H1 (cell line): ENCODE data around the gene ZNF716. TPM values are rescaled to one million over a fixed set of nuclear protein-coding genes. Genes with fewer than 3 reads are reported as not detected.

Source experiments
- CTCF ChIA-PET: fragments of 300-600 bp; sonication (Branson Sonifier 250); formaldehyde crosslinking; loops from one replicate; lab custom pipeline; 2021; ENCODE audit not compliant: partially characterized antibody; lab: Charles Lee
- POLR2A ChIA-PET: fragments of 300-600 bp; sonication (Branson Sonifier 250); formaldehyde crosslinking; loops from one replicate; lab custom pipeline; 2021; ENCODE audit warnings: inconsistent platforms; ENCODE audit not compliant: partially characterized antibody; lab: Charles Lee
- DNase-seq, 2 experiments: peaks; one replicate each; pipeline versions ENCODE4 v3.0.0 to v3.0.0-alpha.2; 2010 to 2022; ENCODE audit warnings: low spot score in 2 of 2, low read depth in 1 of 2, mixed read lengths in 1 of 2
- FAIRE-seq: peaks from 2 replicates; lab custom pipeline; 2011; peaks lifted over from hg19 to GRCh38; lab: Jason Lieb, UNC
- H2AFZ ChIP-seq: 2 replicates; pipeline ENCODE4 v1.8.1; 2012; ENCODE audit warnings: low read length, inconsistent platforms
- H2AK5ac ChIP-seq: 2 replicates; pipeline ENCODE4 v1.6.1; 2013; ENCODE audit warnings: low read depth, low read length
- H2BK120ac ChIP-seq: replicated peaks from 2 replicates; pipeline ENCODE3; 2013; ENCODE audit warnings: low read depth, low read length, inconsistent platforms
- H2BK12ac ChIP-seq: 2 replicates; pipeline ENCODE4 v1.6.1; 2013; ENCODE audit warnings: low read depth, low read length
- H2BK15ac ChIP-seq: 2 replicates; pipeline ENCODE4 v1.6.1; 2013; ENCODE audit warnings: low read length
- H2BK20ac ChIP-seq: 2 replicates; pipeline ENCODE4 v1.6.1; 2013; ENCODE audit warnings: low read length
- H2BK5ac ChIP-seq: 2 replicates; pipeline ENCODE4 v1.6.1; 2013; ENCODE audit warnings: low read depth, low read length
- H3K14ac ChIP-seq: 2 replicates; pipeline ENCODE4 v1.6.1; 2013; ENCODE audit warnings: inconsistent platforms; ENCODE audit not compliant: insufficient read length
- H3K18ac ChIP-seq: 2 replicates; pipeline ENCODE4 v1.6.1; 2013; ENCODE audit warnings: low read length; ENCODE audit errors: extremely low read depth
- H3K23ac ChIP-seq: 2 replicates; pipeline ENCODE4 v1.6.1; 2013; ENCODE audit warnings: inconsistent platforms; ENCODE audit not compliant: insufficient read length
- H3K23me2 ChIP-seq: 2 replicates; pipeline ENCODE4 v1.6.1; 2013; ENCODE audit warnings: low read depth, low read length
- H3K27ac ChIP-seq: 2 replicates; pipeline ENCODE4 v1.6.1; 2011; ENCODE audit warnings: low read depth, low read length, inconsistent platforms
- H3K27me3 ChIP-seq, 4 experiments: replicated peaks in 1 of 4; 1 replicate in 1 of 4; 2 replicates in 3 of 4; pipeline versions ENCODE4 v1.6.1 to v1.8.1; 2011 to 2013; ENCODE audit warnings: low read length in 3 of 4, mild to moderate bottlenecking in 3 of 4, inconsistent platforms in 2 of 4, mixed read lengths in 2 of 4, moderate library complexity in 1 of 4; ENCODE audit not compliant: control insufficient read depth in 3 of 4, insufficient read depth in 3 of 4; ENCODE audit errors: extremely low read depth in 1 of 4
- H3K36me3 ChIP-seq, 4 experiments: 2 replicates each; pipeline versions ENCODE4 v1.6.1 to v1.8.1; 2011 to 2013; ENCODE audit warnings: mild to moderate bottlenecking in 4 of 4, low read length in 3 of 4, moderate library complexity in 2 of 4, control low read depth in 1 of 4, inconsistent platforms in 1 of 4; ENCODE audit not compliant: insufficient read depth in 4 of 4, control insufficient read depth in 2 of 4
- H3K4ac ChIP-seq: replicated peaks from 2 replicates; pipeline ENCODE3; 2013; ENCODE audit warnings: low read length, low read depth, mixed read lengths, inconsistent platforms; ENCODE audit not compliant: insufficient read length
- H3K4me1 ChIP-seq, 4 experiments: replicated peaks in 1 of 4; 1 replicate in 1 of 4; 2 replicates in 3 of 4; pipeline versions ENCODE4 v1.6.1 to v1.8.1; 2011 to 2013; ENCODE audit warnings: low read length in 3 of 4, inconsistent platforms in 2 of 4, mixed read lengths in 1 of 4; ENCODE audit not compliant: insufficient read depth in 4 of 4, control insufficient read depth in 3 of 4
- H3K4me2 ChIP-seq, 2 experiments: 2 replicates each; pipeline versions ENCODE4 v1.6.1 to v1.8.1; 2011 to 2013; ENCODE audit warnings: low read depth in 2 of 2, low read length in 2 of 2, control low read depth in 1 of 2, inconsistent platforms in 1 of 2, mild to moderate bottlenecking in 1 of 2; ENCODE audit not compliant: insufficient read depth in 1 of 2
- H3K4me3 ChIP-seq, 4 experiments: fragments of 200-600, 300-600 bp in 1 of 4; sonication (generic), shearing (Covaris generic), sonication (Bioruptor Twin) in 1 of 4; 2 replicates each; pipeline versions ENCODE4 v1.5.1 to v1.8.1; 2011 to 2016; ENCODE audit warnings: low read length in 4 of 4, low read depth in 3 of 4, control low read depth in 2 of 4, inconsistent platforms in 2 of 4, mild to moderate bottlenecking in 2 of 4, mixed read lengths in 1 of 4, moderate library complexity in 1 of 4; ENCODE audit not compliant: insufficient read depth in 2 of 4; ENCODE audit errors: extremely low read depth in 1 of 4
- H3K56ac ChIP-seq: replicated peaks from 2 replicates; pipeline ENCODE3; 2013; ENCODE audit warnings: low read depth, mild to moderate bottlenecking, mixed read lengths, low read length, inconsistent platforms; ENCODE audit not compliant: insufficient read length
- H3K79me1 ChIP-seq: 2 replicates; pipeline ENCODE4 v1.6.1; 2013; ENCODE audit warnings: low read depth, low read length, control low read depth
- H3K79me2 ChIP-seq, 2 experiments: 2 replicates each; pipeline versions ENCODE4 v1.6.1 to v1.8.1; 2012 to 2013; ENCODE audit warnings: low read length in 2 of 2, mild to moderate bottlenecking in 2 of 2, inconsistent platforms in 1 of 2; ENCODE audit not compliant: insufficient read depth in 2 of 2, control insufficient read depth in 1 of 2
- H3K9ac ChIP-seq, 4 experiments: replicated peaks in 1 of 4; 1 replicate in 1 of 4; 2 replicates in 3 of 4; pipeline versions ENCODE4 v1.6.1 to v1.8.1; 2011 to 2013; ENCODE audit warnings: low read depth in 3 of 4, low read length in 3 of 4, control low read depth in 2 of 4, mild to moderate bottlenecking in 2 of 4, moderate library complexity in 2 of 4, inconsistent platforms in 1 of 4; ENCODE audit errors: extremely low read depth in 1 of 4
- H3K9me3 ChIP-seq, 2 experiments: 2 replicates each; pipeline versions ENCODE4 v1.6.1 to v1.8.1; 2012 to 2013; ENCODE audit warnings: mild to moderate bottlenecking in 2 of 2, moderate library complexity in 2 of 2, control low read depth in 1 of 2, inconsistent platforms in 1 of 2, low read depth in 1 of 2, low read length in 1 of 2, mixed read lengths in 1 of 2; ENCODE audit not compliant: insufficient read depth in 2 of 2
- H4K20me1 ChIP-seq, 2 experiments: replicated peaks in 1 of 2; 2 replicates each; pipeline versions ENCODE3 to v1.8.1; 2011 to 2013; ENCODE audit warnings: inconsistent platforms in 2 of 2, low read length in 2 of 2, mild to moderate bottlenecking in 1 of 2; ENCODE audit not compliant: insufficient read depth in 2 of 2, control insufficient read depth in 1 of 2
- H4K5ac ChIP-seq: 2 replicates; pipeline ENCODE4 v1.6.1; 2013; ENCODE audit warnings: low read length, low read depth, mixed read lengths, inconsistent platforms; ENCODE audit not compliant: insufficient read length
- H4K8ac ChIP-seq: 2 replicates; pipeline ENCODE4 v1.8.0; 2013; ENCODE audit warnings: mild to moderate bottlenecking, moderate library complexity, low read length, inconsistent platforms; ENCODE audit not compliant: insufficient read depth; ENCODE audit errors: extremely low read depth
- H4K91ac ChIP-seq: replicated peaks from 2 replicates; pipeline ENCODE3; 2013; ENCODE audit warnings: low read length, mixed read lengths, inconsistent platforms; ENCODE audit not compliant: insufficient read length
- CEBPB ChIP-seq: IDR thresholded peaks from 2 replicates; pipeline ENCODE4 v1.6.1; 2012; ENCODE audit warnings: low read depth, low read length
- CTBP2 ChIP-seq: IDR thresholded peaks from 2 replicates; pipeline ENCODE4 v1.7.0; 2011; ENCODE audit warnings: borderline replicate concordance, mild to moderate bottlenecking, moderate library complexity, mixed read lengths, low read length; ENCODE audit not compliant: insufficient read depth, insufficient read length
- EZH2 ChIP-seq: fragments of 200-600 bp; sonication (generic); IDR thresholded peaks from 2 replicates; pipeline ENCODE4 v1.7.1; 2012; ENCODE audit warnings: low read depth, mild to moderate bottlenecking, moderate library complexity, low read length, inconsistent platforms; ENCODE audit not compliant: severe bottlenecking
- HDAC6 ChIP-seq: IDR thresholded peaks from one replicate; pipeline ENCODE4 v1.7.1; 2012; ENCODE audit warnings: low read depth, mild to moderate bottlenecking, inconsistent platforms, low read length, moderate library complexity
- NANOG ChIP-seq: IDR thresholded peaks from 2 replicates; pipeline ENCODE4 v1.6.1; 2011; ENCODE audit warnings: low read length, low read depth, mild to moderate bottlenecking, inconsistent platforms; ENCODE audit not compliant: insufficient read depth, poor library complexity, severe bottlenecking
- NRF1 ChIP-seq: IDR thresholded peaks from 2 replicates; pipeline ENCODE4 v1.6.1; 2011; ENCODE audit warnings: mild to moderate bottlenecking, low read depth, low read length, improper control_type of control experiment
- RNF2 ChIP-seq: fragments of 200-900, 300-1000 bp; sonication (generic); IDR thresholded peaks from 2 replicates; pipeline ENCODE4 v1.7.1; 2016; ENCODE audit warnings: borderline replicate concordance, low read depth, mild to moderate bottlenecking, antibody characterized with exemption, low read length; ENCODE audit not compliant: poor library complexity, severe bottlenecking; ENCODE audit errors: missing control alignments
- SIX5 ChIP-seq: IDR thresholded peaks from 2 replicates; pipeline ENCODE4 v1.6.1; 2011; ENCODE audit warnings: mild to moderate bottlenecking, low read depth, low read length
- SP1 ChIP-seq: IDR thresholded peaks from 2 replicates; pipeline ENCODE4 v1.6.1; 2011; ENCODE audit warnings: low read depth, low read length
- SP2 ChIP-seq: IDR thresholded peaks from 2 replicates; pipeline ENCODE4 v1.6.1; 2012; ENCODE audit warnings: mild to moderate bottlenecking, low read length, inconsistent platforms
- SRF ChIP-seq: IDR thresholded peaks from 2 replicates; pipeline ENCODE4 v1.6.1; 2011; ENCODE audit warnings: mild to moderate bottlenecking, low read depth, low read length, moderate library complexity
- TCF12 ChIP-seq: IDR thresholded peaks from 2 replicates; pipeline ENCODE4 v1.6.1; 2011; ENCODE audit warnings: low read depth, mild to moderate bottlenecking, low read length
- WGBS, 2 experiments: shearing (Covaris generic) in 1 of 2; methylation state at CpG; one replicate each; pipeline versions ENCODE4 v1.1.6 to v1.1.7; 2013 to 2015; ENCODE audit warnings: low lambda C conversion rate in 2 of 2, mixed read lengths in 2 of 2, inconsistent platforms in 1 of 2, low coverage in 1 of 2, missing lambda C conversion rate in 1 of 2; ENCODE audit not compliant: insufficient replicate concordance in 2 of 2, insufficient coverage in 1 of 2, insufficient read length in 1 of 2; ENCODE audit errors: extremely low coverage in 1 of 2, missing lambda C conversion rate in 1 of 2; 5-methylcytosine and 5-hydroxymethylcytosine counted together
- polyA plus RNA-seq, 7 experiments: library from polyadenylated mRNA; depleted of rRNA in 3 of 7; stranded (reverse) in 5 of 7; unstranded in 2 of 7; fragments of >200 nt in 5 of 7; fragments of 200-250 nt in 2 of 7; gene quantifications; 1 replicate in 5 of 7; 2 replicates in 1 of 7; 4 replicates in 1 of 7; pipeline versions ENCODE4 v1.2.1 to v1.2.3, GENCODE V29; 2011 to 2013; ENCODE audit warnings: missing spikeins in 2 of 7, mixed read lengths in 2 of 7
- total RNA-seq: library from RNA; stranded (reverse); fragmentation: NEBNext Ultra II Directional; extraction: Animal tissue kit (Norgen Biotek cat#: 25700); gene quantifications from 2 replicates; pipeline ENCODE4 v1.2.1, GENCODE V29; 2021

The ZNF716 gene
- total and polyA plus RNA-seq, 2 of the 8 experiments (the other 6 are each of a cell fraction or from before 2014, with no cell fraction given) = not detected

GRCh38 chr7:57404967-57405421 is 45.0 kb upstream of the ZNF716 start:
- POLR2A ChIA-PET = no interaction called here
- Histone ChIP-seq H3K56ac (no peak overlapping the region), H3K4me3 (no peak overlapping the region), H2BK12ac (no peak overlapping the region), H3K79me2 (no peaks in the 10 kb centered on the region), H3K9me3 (peaks cover 51 to 66% of the 10 kb centered on the region in 2 experiments), H3K14ac (no peak overlapping the region), H3K4me2 (no peak overlapping the region), H2BK15ac (no peak overlapping the region), H3K4ac (no peak overlapping the region), H2BK5ac (no peak overlapping the region), H3K4me1 (no peaks in the 10 kb centered on the region), H3K18ac (no peak overlapping the region), H3K23me2 (no peaks in the 10 kb centered on the region), H2AFZ (no peak overlapping the region), H4K20me1 (no peaks in the 10 kb centered on the region), H2AK5ac (no peak overlapping the region), H3K27me3 (no peaks in the 10 kb centered on the region), H4K8ac (no peak overlapping the region), H3K23ac (no peak overlapping the region), H3K27ac (no peak overlapping the region), H3K36me3 (no peaks in the 10 kb centered on the region; a peak in 1 of 8 replicates), H2BK20ac (no peak overlapping the region), H4K91ac (no peak overlapping the region), H2BK120ac (no peak overlapping the region), H4K5ac (no peak overlapping the region), H3K9ac (no peak overlapping the region), H3K79me1 (no peaks in the 10 kb centered on the region)
- FAIRE-seq = no peak
- no peak for DNase-seq
- 95% methylated on average over 18 of the region's 24 CpGs; no CpG with 5 or more reads in 1 of the 2 experiments for WGBS, 2 experiments
- TF ChIP-seq SRF (no peak), CTBP2 (no peak), RNF2 (no peak), TCF12 (no peak), SP1 (no peak), CEBPB (no peak), SIX5 (no peak), NANOG (no peak), EZH2 (no peak), SP2 (no peak), NRF1 (no peak), HDAC6 (no peak)
- CTCF ChIA-PET = no interaction called here
